WTC11 (cell line): Measurements from ENCODE around the gene ENGASE. TPM values are rescaled to one million over a fixed set of nuclear protein-coding genes. Genes with fewer than 3 reads are reported as not detected.

Experiments used
- ATAC-seq: fragments of 200-7000 bp; cut with Tn5 transposase; 2 replicates; pipeline ENCODE4 v1.10.0; 2021; ENCODE audit warnings: mild to moderate bottlenecking, moderate library complexity
- CTCF ChIA-PET: fragments of 300-600 bp; sonication (Branson Sonifier 250); formaldehyde crosslinking; loops from one replicate; lab custom pipeline; 2021; ENCODE audit warnings: antibody characterized with exemption; lab: Charles Lee
- POLR2A ChIA-PET: fragments of 350-600 bp; sonication (Branson Sonifier 250); formaldehyde crosslinking; loops from one replicate; lab custom pipeline; 2021; ENCODE audit warnings: antibody characterized with exemption; lab: Charles Lee
- DNase-seq: peaks from one replicate; pipeline ENCODE4 v3.0.0; 2021; ENCODE audit warnings: low spot score
- H3K27ac Mint-ChIP-seq: 2 replicates; pipeline ENCODE4 v1.8.0; 2021; ENCODE audit warnings: mixed read lengths
- H3K27me3 Mint-ChIP-seq: 2 replicates; pipeline ENCODE4 v1.8.0; 2021; ENCODE audit warnings: low read depth, mild to moderate bottlenecking, moderate library complexity, mixed read lengths
- H3K36me3 Mint-ChIP-seq: 2 replicates; pipeline ENCODE4 v1.8.0; 2021; ENCODE audit warnings: mixed read lengths
- H3K4me1 Mint-ChIP-seq: 2 replicates; pipeline ENCODE4 v1.8.0; 2022; ENCODE audit warnings: mixed read lengths
- H3K4me3 Mint-ChIP-seq: 2 replicates; pipeline ENCODE4 v1.8.0; 2021; ENCODE audit warnings: mild to moderate bottlenecking, moderate library complexity, mixed read lengths
- H3K9me3 Mint-ChIP-seq: 2 replicates; pipeline ENCODE4 v1.8.0; 2021; ENCODE audit warnings: mixed read lengths
- E2F5 ChIP-seq: sonication (generic); formaldehyde crosslinking; IDR thresholded peaks from 2 replicates; pipeline ENCODE4 v1.8.1; 2022; ENCODE audit warnings: mild to moderate bottlenecking, moderate library complexity, missing genetic modification reagents
- ESRRA ChIP-seq: sonication (generic); formaldehyde crosslinking; IDR thresholded peaks from 2 replicates; pipeline ENCODE4 v1.8.1; 2022; ENCODE audit warnings: mild to moderate bottlenecking, missing genetic modification reagents, borderline replicate concordance
- HMGA2 ChIP-seq: fragments of 250-450 bp; sonication (Bioruptor Pico); IDR thresholded peaks from 2 replicates; pipeline ENCODE4 v1.4.0; 2021; ENCODE audit warnings: mild to moderate bottlenecking, moderate library complexity
- MYBL2 ChIP-seq: sonication (generic); formaldehyde crosslinking; IDR thresholded peaks from 2 replicates; pipeline ENCODE4 v1.8.1; 2023; ENCODE audit warnings: mild to moderate bottlenecking, moderate library complexity, missing genetic modification reagents
- NR1H2 ChIP-seq: sonication (generic); formaldehyde crosslinking; IDR thresholded peaks from 2 replicates; pipeline ENCODE4 v1.9.0; 2021; ENCODE audit warnings: mild to moderate bottlenecking, moderate library complexity, missing genetic modification reagents
- NR2C2 ChIP-seq: sonication (generic); formaldehyde crosslinking; IDR thresholded peaks from 2 replicates; pipeline ENCODE4 v1.8.0; 2022; ENCODE audit warnings: mild to moderate bottlenecking, missing genetic modification reagents
- ZBTB21 ChIP-seq: sonication (generic); formaldehyde crosslinking; IDR thresholded peaks from 2 replicates; pipeline ENCODE4 v1.8.1; 2023; ENCODE audit warnings: mild to moderate bottlenecking, missing genetic modification reagents, borderline replicate concordance
- ZNF121 ChIP-seq: sonication (generic); formaldehyde crosslinking; IDR thresholded peaks from 2 replicates; pipeline ENCODE4 v1.8.0; 2023; ENCODE audit warnings: missing genetic modification reagents
- ZNF219 ChIP-seq: sonication (generic); formaldehyde crosslinking; IDR thresholded peaks from 2 replicates; pipeline ENCODE4 v1.8.0; 2023; ENCODE audit warnings: missing genetic modification reagents, mild to moderate bottlenecking, borderline replicate concordance
- ZNF263 ChIP-seq: sonication (generic); formaldehyde crosslinking; IDR thresholded peaks from 2 replicates; pipeline ENCODE4 v1.8.1; 2022; ENCODE audit warnings: low read depth, mild to moderate bottlenecking, moderate library complexity, missing genetic modification reagents
- ZNF423 ChIP-seq: fragments of 250-450 bp; sonication (Bioruptor Pico); IDR thresholded peaks from 2 replicates; pipeline ENCODE4 v2.1.2; 2022; ENCODE audit warnings: mild to moderate bottlenecking, moderate library complexity
- ZSCAN18 ChIP-seq: fragments of 250-450 bp; sonication (Bioruptor Pico); IDR thresholded peaks from 2 replicates; pipeline ENCODE4 v2.1.2; 2022; ENCODE audit warnings: mild to moderate bottlenecking, moderate library complexity
- total RNA-seq: library from RNA; stranded (reverse); gene quantifications from 3 replicates; pipeline ENCODE4 v1.2.3, GENCODE V29; 2021
- TF ChIP-seq, protein P1 (sequence below): sonication (generic); formaldehyde crosslinking; IDR thresholded peaks from 2 replicates; pipeline ENCODE4 v1.8.1; 2023; ENCODE audit warnings: mild to moderate bottlenecking, moderate library complexity, missing genetic modification reagents
- TF ChIP-seq, protein P2 (sequence below): sonication (generic); formaldehyde crosslinking; IDR thresholded peaks from 2 replicates; pipeline ENCODE4 v1.8.1; 2023; ENCODE audit warnings: mild to moderate bottlenecking, missing genetic modification reagents, moderate library complexity
- TF ChIP-seq, protein P3 (sequence below): sonication (generic); formaldehyde crosslinking; IDR thresholded peaks from 2 replicates; pipeline ENCODE4 v1.8.0; 2022; ENCODE audit warnings: mild to moderate bottlenecking, missing genetic modification reagents
- TF ChIP-seq, protein P4 (sequence below): fragments of 250-450 bp; sonication (Bioruptor Pico); IDR thresholded peaks from 2 replicates; pipeline ENCODE4 v1.9.0; 2021; ENCODE audit warnings: moderate library complexity, mild to moderate bottlenecking, inconsistent platforms, borderline replicate concordance

The ENGASE gene
- total RNA-seq, 1 experiment from 2014 or later: 41.6 TPM

DNA sequence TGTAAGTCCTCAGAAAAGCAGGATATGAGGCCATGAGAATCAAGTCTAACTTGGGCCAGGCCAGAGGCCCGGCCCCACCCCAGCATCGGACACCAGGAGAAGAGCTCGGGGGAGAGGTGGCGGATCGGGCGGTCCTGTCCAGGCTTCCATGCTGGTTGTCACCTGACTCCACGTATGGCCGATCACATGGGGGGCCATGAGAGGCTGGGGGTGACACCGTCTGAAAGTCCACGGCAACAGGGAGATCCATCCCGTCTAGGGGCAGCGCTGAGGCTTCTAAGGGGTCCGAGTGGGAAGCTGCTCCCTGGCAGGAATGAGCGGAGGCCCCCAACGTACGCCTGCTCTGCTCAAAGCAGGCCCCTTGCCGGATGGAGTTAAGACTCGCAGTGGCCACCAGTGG, 25.8 kb downstream of the ENGASE start:
- no peak overlapping the region for H3K27ac Mint-ChIP-seq
- no peak overlapping the region for H3K4me3 Mint-ChIP-seq
- CTCF ChIA-PET: interaction anchor here (0.7 to 2.0 kb wide), 3 partner anchors 13 to 291 kb away, joined by 3 to 9 read pairs (median 4); no protein-coding TSS in a partner anchor

GRCh38 chr17:79101111-79101673, 26.6 kb downstream of the ENGASE start:
- DNase-seq (no peak), ATAC-seq (no peak)
- peaks cover 7% of the 10 kb centered on the region for H3K4me1 Mint-ChIP-seq
- no peaks in the 10 kb centered on the region; the same call in 1 of the 2 replicates for H3K27me3 Mint-ChIP-seq
- H3K27ac Mint-ChIP-seq: no peak overlapping the region
- H3K9me3 Mint-ChIP-seq: no peaks in the 10 kb centered on the region
- H3K4me3 Mint-ChIP-seq: no peak overlapping the region
- TF ChIP-seq ZNF263 (CRISPR knock-in tag): no peak
- no peak for TF ChIP-seq HMGA2 (CRISPR knock-in tag)
- TF ChIP-seq ZNF423 (CRISPR knock-in tag): no peak
- TF ChIP-seq ZSCAN18: no peak
- TF ChIP-seq MYBL2 (CRISPR knock-in tag): no peak
- TF ChIP-seq, protein P1, sequence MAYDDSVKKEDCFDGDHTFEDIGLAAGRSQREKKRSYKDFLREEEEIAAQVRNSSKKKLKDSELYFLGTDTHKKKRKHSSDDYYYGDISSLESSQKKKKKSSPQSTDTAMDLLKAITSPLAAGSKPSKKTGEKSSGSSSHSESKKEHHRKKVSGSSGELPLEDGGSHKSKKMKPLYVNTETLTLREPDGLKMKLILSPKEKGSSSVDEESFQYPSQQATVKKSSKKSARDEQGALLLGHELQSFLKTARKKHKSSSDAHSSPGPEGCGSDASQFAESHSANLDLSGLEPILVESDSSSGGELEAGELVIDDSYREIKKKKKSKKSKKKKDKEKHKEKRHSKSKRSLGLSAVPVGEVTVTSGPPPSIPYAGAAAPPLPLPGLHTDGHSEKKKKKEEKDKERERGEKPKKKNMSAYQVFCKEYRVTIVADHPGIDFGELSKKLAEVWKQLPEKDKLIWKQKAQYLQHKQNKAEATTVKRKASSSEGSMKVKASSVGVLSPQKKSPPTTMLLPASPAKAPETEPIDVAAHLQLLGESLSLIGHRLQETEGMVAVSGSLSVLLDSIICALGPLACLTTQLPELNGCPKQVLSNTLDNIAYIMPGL (CRISPR knock-in tag): no peak
- no peak for TF ChIP-seq ZNF219 (CRISPR knock-in tag)
- TF ChIP-seq, all 79 proteins: peak for 0
- H3K36me3 Mint-ChIP-seq: no peaks in the 10 kb centered on the region
- ChIA-PET POLR2A (no interaction called here), CTCF (interaction anchor here (0.7 to 2.0 kb wide), 3 partner anchors 14 to 291 kb away, joined by 3 to 9 read pairs (median 4); no protein-coding TSS in a partner anchor)

More for the DNA sequence above, 25.8 kb downstream of the ENGASE start:
- POLR2A ChIA-PET: no interaction called here
- Mint-ChIP-seq H3K27me3 (no peaks in the 10 kb centered on the region; the same call in 1 of the 2 replicates), H3K4me1 (peaks cover 7% of the 10 kb centered on the region), H3K36me3 (no peaks in the 10 kb centered on the region), H3K9me3 (no peaks in the 10 kb centered on the region)
- DNase-seq (no peak), ATAC-seq (no peak)
- no peak for TF ChIP-seq NR1H2 (CRISPR knock-in tag)
- TF ChIP-seq, protein P2, sequence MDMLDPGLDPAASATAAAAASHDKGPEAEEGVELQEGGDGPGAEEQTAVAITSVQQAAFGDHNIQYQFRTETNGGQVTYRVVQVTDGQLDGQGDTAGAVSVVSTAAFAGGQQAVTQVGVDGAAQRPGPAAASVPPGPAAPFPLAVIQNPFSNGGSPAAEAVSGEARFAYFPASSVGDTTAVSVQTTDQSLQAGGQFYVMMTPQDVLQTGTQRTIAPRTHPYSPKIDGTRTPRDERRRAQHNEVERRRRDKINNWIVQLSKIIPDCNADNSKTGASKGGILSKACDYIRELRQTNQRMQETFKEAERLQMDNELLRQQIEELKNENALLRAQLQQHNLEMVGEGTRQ (CRISPR knock-in tag): no peak
- TF ChIP-seq, protein P3, sequence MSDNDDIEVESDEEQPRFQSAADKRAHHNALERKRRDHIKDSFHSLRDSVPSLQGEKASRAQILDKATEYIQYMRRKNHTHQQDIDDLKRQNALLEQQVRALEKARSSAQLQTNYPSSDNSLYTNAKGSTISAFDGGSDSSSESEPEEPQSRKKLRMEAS: no peak
- TF ChIP-seq, protein P4, sequence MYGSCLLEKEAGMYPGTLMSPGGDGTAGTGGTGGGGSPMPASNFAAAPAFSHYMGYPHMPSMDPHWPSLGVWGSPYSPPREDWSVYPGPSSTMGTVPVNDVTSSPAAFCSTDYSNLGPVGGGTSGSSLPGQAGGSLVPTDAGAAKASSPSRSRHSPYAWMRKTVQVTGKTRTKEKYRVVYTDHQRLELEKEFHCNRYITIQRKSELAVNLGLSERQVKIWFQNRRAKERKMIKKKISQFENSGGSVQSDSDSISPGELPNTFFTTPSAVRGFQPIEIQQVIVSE (CRISPR knock-in tag): no peak
- TF ChIP-seq ZNF121: no peak
- TF ChIP-seq ESRRA (CRISPR knock-in tag): no peak
- no peak for TF ChIP-seq E2F5 (CRISPR knock-in tag)
- no peak for TF ChIP-seq ZBTB21 (CRISPR knock-in tag)
- TF ChIP-seq NR2C2 (CRISPR knock-in tag): no peak
- no peak for TF ChIP-seq ZNF219 (CRISPR knock-in tag)
